HCT116 (cell line): Measurements from ENCODE around the gene ARMC8. TPM values are rescaled to one million over a fixed set of nuclear protein-coding genes. Genes with fewer than 3 reads are reported as not detected.

Experiments
- ATAC-seq: fragments of 200-7000 bp; cut with Tn5 transposase; 2 replicates; pipeline ENCODE4 v1.9.1; 2020; ENCODE audit warnings: mild to moderate bottlenecking, moderate library complexity
- BruUV-seq: library from RNA; stranded (reverse); fragments of 400-500 nt; replicated peaks from 2 replicates; lab custom pipeline; 2021; lab: Mats Ljungman, UMichigan
- CTCF ChIA-PET: fragments of 300-600 bp; sonication (Branson Sonifier 250); formaldehyde crosslinking; loops from one replicate; lab custom pipeline; 2021; ENCODE audit warnings: antibody characterized with exemption; lab: Charles Lee
- POLR2A ChIA-PET: fragments of 300-600, 350-600 bp; sonication (Branson Sonifier 250); formaldehyde crosslinking; loops from one replicate; lab custom pipeline; 2021; ENCODE audit warnings: antibody characterized with exemption; lab: Charles Lee
- RAD21 ChIA-PET, 2 experiments: fragments of 300-600 bp; sonication (Branson Sonifier 250); formaldehyde crosslinking; loops; one replicate each; lab custom pipeline; 2023; ENCODE audit warnings: low total read pairs in 2 of 2; ENCODE audit not compliant: uncharacterized antibody in 2 of 2, unreplicated experiment in 2 of 2, low non-redundant PET in 1 of 2; lab: Charles Lee
- DNase-seq: peaks from one replicate; pipeline ENCODE4 v3.0.0-alpha.2; 2010; ENCODE audit warnings: low read depth, low spot score
- H2AFZ ChIP-seq: fragments of 200-600 bp; shearing (Covaris generic), sonication (generic); 2 replicates; pipeline ENCODE4 v1.6.1; 2017; ENCODE audit warnings: low read depth, mixed run types, mixed read lengths, antibody characterized with exemption, low read length; ENCODE audit not compliant: poor library complexity, severe bottlenecking
- H3K27ac ChIP-seq: 2 replicates; pipeline ENCODE4 v1.5.1; 2012; ENCODE audit warnings: low read depth, low read length
- H3K27me3 ChIP-seq: fragments of 200-600 bp; sonication (generic); 2 replicates; pipeline ENCODE4 v1.6.1; 2016; ENCODE audit warnings: mixed run types, low read length, mixed read lengths; ENCODE audit not compliant: insufficient read depth
- H3K36me3 ChIP-seq, 2 experiments: fragments of 200-500 bp in 1 of 2; fragments of 200-600 bp in 1 of 2; sonication (Bioruptor generic) in 1 of 2; sonication (generic) in 1 of 2; 2 replicates each; pipeline versions ENCODE4 v1.5.1 to v1.6.1; 2014 to 2016; ENCODE audit warnings: low read length in 2 of 2, inconsistent platforms in 1 of 2, mixed read lengths in 1 of 2, mixed run types in 1 of 2; ENCODE audit not compliant: insufficient read depth in 2 of 2, control insufficient read depth in 1 of 2
- H3K4me1 ChIP-seq, 2 experiments: fragments of 200-600 bp in 1 of 2; sonication (generic) in 1 of 2; 2 replicates each; pipeline versions ENCODE4 v1.5.1 to v1.6.1; 2012 to 2017; ENCODE audit warnings: low read length in 2 of 2, inconsistent platforms in 1 of 2, mild to moderate bottlenecking in 1 of 2, mixed read lengths in 1 of 2, mixed run types in 1 of 2, moderate library complexity in 1 of 2; ENCODE audit not compliant: insufficient read depth in 2 of 2, control insufficient read depth in 1 of 2
- H3K4me2 ChIP-seq: fragments of 200-600 bp; sonication (generic); 2 replicates; pipeline ENCODE4 v1.6.1; 2017; ENCODE audit warnings: mixed run types, low read length, mixed read lengths
- H3K4me3 ChIP-seq, 2 experiments: fragments of 200-600 bp in 1 of 2; sonication (generic) in 1 of 2; replicated peaks in 1 of 2; 2 replicates each; pipeline ENCODE4 v1.5.1; 2011 to 2016; ENCODE audit warnings: low read length in 2 of 2, control low read depth in 1 of 2, low read depth in 1 of 2, mild to moderate bottlenecking in 1 of 2, mixed read lengths in 1 of 2, mixed run types in 1 of 2
- H3K79me2 ChIP-seq: fragments of 200-600 bp; sonication (generic); 2 replicates; pipeline ENCODE4 v1.6.1; 2017; ENCODE audit warnings: mild to moderate bottlenecking, mixed run types, low read length, moderate library complexity, mixed read lengths; ENCODE audit not compliant: insufficient read depth
- H3K9ac ChIP-seq: fragments of 200-600 bp; sonication (generic); 2 replicates; pipeline ENCODE4 v1.6.1; 2016; ENCODE audit warnings: low read length, mixed read lengths
- H3K9me2 ChIP-seq: fragments of 200-600 bp; sonication (generic), shearing (Covaris generic); 2 replicates; pipeline ENCODE4 v1.6.1; 2017; ENCODE audit warnings: mixed run types, mild to moderate bottlenecking, moderate library complexity; ENCODE audit not compliant: insufficient read depth
- H3K9me3 ChIP-seq, 2 experiments: fragments of 200-500 bp in 1 of 2; fragments of 200-600 bp in 1 of 2; sonication (Bioruptor generic) in 1 of 2; sonication (generic) in 1 of 2; 2 replicates each; pipeline ENCODE4 v1.6.1; 2014 to 2017; ENCODE audit warnings: low read length in 2 of 2, mixed read lengths in 2 of 2, inconsistent platforms in 1 of 2, low read depth in 1 of 2, mild to moderate bottlenecking in 1 of 2, mixed run types in 1 of 2, moderate library complexity in 1 of 2; ENCODE audit not compliant: control insufficient read depth in 1 of 2, insufficient read depth in 1 of 2
- H4K20me1 ChIP-seq: fragments of 200-600 bp; sonication (generic), shearing (Covaris generic); 2 replicates; pipeline ENCODE4 v1.6.1; 2017; ENCODE audit warnings: mixed run types, mild to moderate bottlenecking, moderate library complexity; ENCODE audit not compliant: insufficient read depth
- CBX3 ChIP-seq: IDR thresholded peaks from 2 replicates; pipeline ENCODE4 v1.6.1; 2012; ENCODE audit warnings: low read depth
- FOSL1 ChIP-seq: IDR thresholded peaks from 2 replicates; pipeline ENCODE4 v1.6.1; 2012; ENCODE audit warnings: low read depth
- POLR2A ChIP-seq: IDR thresholded peaks from 2 replicates; pipeline ENCODE4 v1.7.0; 2011; ENCODE audit warnings: borderline replicate concordance; ENCODE audit not compliant: insufficient read depth, insufficient read length; ENCODE audit errors: extremely low read depth
- SP1 ChIP-seq: IDR thresholded peaks from 2 replicates; pipeline ENCODE4 v1.6.1; 2012; ENCODE audit warnings: low read depth
- TCF7L2 ChIP-seq: IDR thresholded peaks from 2 replicates; pipeline ENCODE4 v1.7.0; 2011; ENCODE audit warnings: borderline replicate concordance, inconsistent platforms; ENCODE audit not compliant: insufficient read depth, insufficient read length; ENCODE audit errors: extremely low read depth
- ZBTB33 ChIP-seq: IDR thresholded peaks from 2 replicates; pipeline ENCODE4 v1.6.1; 2011; ENCODE audit warnings: mild to moderate bottlenecking, low read length, moderate library complexity; ENCODE audit not compliant: insufficient replicate concordance; ENCODE audit errors: extremely low read depth
- ZFX ChIP-seq: fragments of 450-650 bp; IDR thresholded peaks from 2 replicates; pipeline ENCODE4 v1.6.1; 2017
- intact Hi-C: fragments of 100-400 bp; cut with micrococcal nuclease; formaldehyde crosslinking; loops from 2 replicates; pipeline ENCODE4 v1.10.0; 2022
- total RNA-seq: library from RNA; stranded (reverse); gene quantifications from one replicate; pipeline ENCODE4 v1.2.1, GENCODE V29; 2021; ENCODE audit not compliant: unreplicated experiment

The ARMC8 gene
- total RNA-seq, 1 experiment from 2014 or later, result 36.2 TPM

DNA sequence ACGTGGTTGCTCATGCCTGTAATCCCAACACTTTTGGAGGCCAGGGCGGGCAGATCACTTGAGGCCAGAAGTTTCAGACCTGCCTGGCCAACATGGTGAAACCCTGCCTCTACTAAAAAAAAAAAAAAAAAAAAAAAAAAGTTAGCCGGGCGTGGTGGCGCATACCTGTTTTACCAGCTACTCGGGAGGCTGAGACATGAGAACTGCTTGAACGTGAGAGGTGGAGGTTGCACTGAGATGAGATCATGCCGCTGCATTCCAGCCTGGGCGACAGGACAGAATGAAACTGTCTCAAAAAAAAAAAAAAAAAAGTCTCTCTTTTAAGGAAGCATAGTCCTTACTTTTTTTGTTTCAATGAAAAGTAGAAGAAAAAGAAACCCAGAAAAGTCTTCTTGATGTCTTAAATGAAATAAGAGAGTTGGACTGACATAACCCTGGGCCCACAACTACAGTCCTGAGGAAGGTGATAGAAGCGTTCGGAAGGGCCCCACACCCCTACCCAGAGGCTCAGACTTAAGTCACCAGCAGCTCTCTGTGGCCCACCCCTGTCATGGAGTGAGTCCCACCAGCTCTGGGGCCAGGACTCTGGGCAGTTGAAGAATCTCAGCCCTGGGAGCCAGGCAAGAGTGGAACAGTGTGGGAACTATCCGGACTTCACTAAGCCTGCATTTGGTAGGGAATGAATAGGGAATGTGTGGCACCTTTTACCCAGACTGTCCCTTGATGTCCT lies 139.9 kb downstream of the ARMC8 start:
- no TSS peak for BruUV-seq
- intact Hi-C loops, result loop anchor here (5.0 kb wide), 2 partner anchors 210 to 260 kb away; partner anchors contain the start of gene DZIP1L
- H3K4me3 ChIP-seq, result no peak overlapping the region
- ChIA-PET POLR2A (no interaction called here), RAD21 (no interaction called here), CTCF (no interaction called here)
- TF ChIP-seq SP1, result no peak
- TF ChIP-seq CBX3, result no peak
- TF ChIP-seq FOSL1, result no peak
- H3K4me1 ChIP-seq, result peaks cover 4 to 26% of the 10 kb centered on the region in 2 experiments; a peak in 3 of 4 replicates
- ATAC-seq (no peak), DNase-seq (no peak)
- H3K36me3 ChIP-seq, result no peaks in the 10 kb centered on the region
- H3K79me2 ChIP-seq, result no peaks in the 10 kb centered on the region
- no peak overlapping the region for H3K27ac ChIP-seq
- no peaks in the 10 kb centered on the region for H3K27me3 ChIP-seq
- H3K9ac ChIP-seq, result no peak overlapping the region
- H3K4me2 ChIP-seq, result no peak overlapping the region
- H3K9me3 ChIP-seq, result no peaks in the 10 kb centered on the region
- no peaks in the 10 kb centered on the region for H4K20me1 ChIP-seq
- no peak overlapping the region for H2AFZ ChIP-seq
- no peaks in the 10 kb centered on the region for H3K9me2 ChIP-seq

GRCh38 chr3:138327831-138328230 lies 140.7 kb downstream of the ARMC8 start:
- Histone ChIP-seq H3K27ac (no peak overlapping the region), H3K36me3 (no peaks in the 10 kb centered on the region), H3K9me3 (no peaks in the 10 kb centered on the region), H3K9me2 (no peaks in the 10 kb centered on the region), H3K4me3 (no peak overlapping the region), H3K79me2 (no peaks in the 10 kb centered on the region), H3K27me3 (no peaks in the 10 kb centered on the region), H3K4me2 (no peak overlapping the region), H3K9ac (no peak overlapping the region), H4K20me1 (no peaks in the 10 kb centered on the region), H2AFZ (no peak overlapping the region), H3K4me1 (peaks cover 4 to 29% of the 10 kb centered on the region in 2 experiments; a peak in 3 of 4 replicates)
- no peak for ATAC-seq
- ChIA-PET RAD21 (no interaction called here), POLR2A (interaction anchor here (0.6 to 0.8 kb wide), 2 partner anchors 23 to 134 kb away, joined by 3 read pairs; no protein-coding TSS in a partner anchor), CTCF (interaction anchor here (1.4 to 1.6 kb wide), 2 partner anchors 21 to 98 kb away, joined by 3 to 5 read pairs; partner anchors contain the start of gene MRAS)
- intact Hi-C loops, result loop anchor here (5.0 kb wide), 2 partner anchors 211 to 261 kb away; partner anchors contain the start of gene DZIP1L
- TF ChIP-seq POLR2A (no peak), ZFX (no peak), ZBTB33 (no peak), TCF7L2 (no peak)
- no peak for DNase-seq
- no TSS peak for BruUV-seq
